Measurements from ENCODE around the gene PIM1.
"Not testable (repeated sequence)": the region's sequence is repeated elsewhere in the genome, so short reads cannot be mapped to it uniquely, and the experiment has no call there.

PIM1 gene

GRCh38 chr6:37169496-37170272 lies at the start of gene PIM1:
Gene PIM1 (plus strand): TSS chr6:37170152. CDS start chr6:37170576, 424 bp downstream.
- peak; percentile 94 for DNase-seq

GRCh38 chr6:37121556-37121955 lies 48.4 kb upstream of the PIM1 start:
- no peak for DNase-seq

DNA sequence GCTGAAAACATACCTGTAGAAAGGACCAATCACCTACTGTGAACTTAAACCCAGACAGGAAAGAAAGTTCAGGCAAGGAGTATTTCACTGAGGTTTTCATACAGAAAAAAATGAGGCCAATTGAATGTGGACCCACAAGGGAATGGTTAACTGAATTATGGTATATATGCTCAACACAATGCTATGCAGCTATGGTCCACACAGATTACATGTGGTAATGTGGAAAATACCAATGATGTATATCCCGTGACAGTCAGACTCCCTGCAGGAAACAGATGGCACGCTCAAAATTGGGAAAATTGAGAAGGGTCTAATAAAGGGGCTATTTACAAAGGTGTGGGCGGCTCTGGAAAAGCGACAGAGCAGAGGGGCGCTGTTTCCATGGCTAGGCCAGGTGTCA lies 47.1 kb upstream of the PIM1 start:
- no peak for DNase-seq

DNA sequence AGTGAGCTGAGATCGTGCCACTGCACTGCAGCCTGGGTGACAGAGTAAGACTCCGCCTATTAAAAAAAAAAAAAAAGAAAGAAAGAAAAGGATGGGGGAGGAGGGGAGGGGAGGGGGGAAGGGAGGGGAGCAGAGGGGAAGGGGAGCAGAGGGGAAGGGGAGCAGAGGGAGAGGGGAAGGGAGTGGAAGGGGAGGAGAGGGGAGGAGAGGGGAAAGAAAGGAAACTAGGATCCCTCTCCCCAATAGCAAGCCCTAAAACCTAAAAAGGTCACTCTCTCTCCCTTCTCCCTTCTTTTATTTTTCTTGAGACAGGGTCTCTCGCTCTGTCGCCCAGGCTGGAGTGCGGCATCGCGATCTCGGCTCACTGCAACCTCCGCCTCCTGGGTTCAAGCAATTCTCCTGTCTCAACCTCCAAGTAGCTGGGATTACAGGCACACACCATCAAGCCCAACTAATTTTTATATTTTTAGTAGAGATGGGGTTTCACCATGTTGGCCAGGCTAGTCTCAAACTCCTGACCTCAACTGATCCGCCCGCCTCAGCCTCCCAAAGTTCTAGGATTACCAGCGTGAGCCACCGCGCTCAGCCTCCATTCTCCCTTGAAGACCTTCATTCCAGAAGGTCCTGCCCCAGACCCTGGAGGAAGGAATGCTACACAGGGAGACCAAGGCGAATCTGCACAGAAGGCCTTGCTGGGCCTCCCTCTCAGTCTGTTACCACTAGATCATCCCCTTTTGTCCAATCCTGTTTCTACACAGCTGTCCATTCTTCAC lies 45.8 kb upstream of the PIM1 start:
- DNase-seq: no peak

DNA sequence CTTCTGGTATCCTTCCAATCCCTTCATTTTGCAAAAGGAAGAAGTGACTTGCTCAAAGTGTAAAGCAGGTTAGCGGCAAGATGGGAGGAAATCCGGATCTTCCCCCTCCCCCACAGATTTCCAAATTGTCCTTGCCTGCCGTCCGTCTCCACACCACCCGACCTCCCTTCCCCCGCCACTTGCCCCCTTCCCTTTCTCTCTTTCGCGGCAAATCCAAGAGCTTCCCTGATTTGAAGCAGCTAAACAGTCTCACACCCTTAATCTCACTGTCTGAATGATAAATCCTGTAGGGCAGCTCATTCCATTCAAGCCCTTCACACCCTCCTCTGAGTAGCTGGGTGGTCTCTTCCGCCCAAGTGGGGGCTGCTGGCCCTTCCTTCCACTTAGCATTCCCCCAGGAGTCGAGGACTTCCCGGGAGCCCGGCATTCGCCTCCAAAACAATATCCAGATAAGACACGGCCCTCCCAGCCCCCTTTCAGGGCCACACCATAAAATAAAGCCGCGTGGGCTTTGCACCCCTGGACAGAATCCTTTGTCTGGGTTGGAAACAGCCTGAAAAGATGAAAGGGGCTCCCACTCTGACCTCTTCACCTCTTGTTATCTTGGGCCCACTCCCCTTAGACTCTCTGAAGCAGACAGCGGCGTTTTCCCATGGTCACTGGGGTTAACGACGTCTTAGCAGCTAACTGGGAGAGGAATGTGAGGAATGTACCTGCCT lies 44.0 kb upstream of the PIM1 start:
- DNase-seq: no peak

DNA sequence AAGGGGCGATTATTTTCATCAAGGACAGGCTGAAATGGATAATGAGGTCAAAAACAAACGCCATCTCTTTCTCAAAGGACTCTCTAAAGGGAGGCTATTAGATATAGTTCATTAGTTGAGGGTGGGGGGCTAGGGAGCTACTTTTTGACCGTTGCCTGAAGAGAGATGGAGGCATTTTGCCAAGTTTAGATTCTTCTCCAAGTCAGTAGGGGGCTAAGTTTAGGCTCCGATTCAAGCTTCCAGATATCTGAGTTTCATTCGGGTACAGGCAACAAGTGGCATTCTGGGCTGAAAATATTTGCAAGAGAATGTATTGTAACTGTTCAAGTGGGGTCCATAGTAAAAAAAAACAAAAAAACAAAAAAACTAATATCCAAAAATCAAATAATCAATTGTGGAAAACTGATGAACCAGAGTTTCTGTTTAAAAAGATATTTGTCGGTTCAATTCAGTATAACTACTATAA lies 43.4 kb upstream of the PIM1 start:
- DNase-seq: no peak

- DNase-seq: no peak
Measured at GRCh38 chr6:37126961-37127616, 42.9 kb upstream of the PIM1 start.

- no peak for DNase-seq
Measured at GRCh38 chr6:37127961-37128862, 41.7 kb upstream of the PIM1 start.

- not testable (repeated sequence) for DNase-seq
Measured at GRCh38 chr6:37128863-37129443, 41.0 kb upstream of the PIM1 start.

- DNase-seq: no peak
Measured at GRCh38 chr6:37129566-37129965, 40.4 kb upstream of the PIM1 start.

DNA sequence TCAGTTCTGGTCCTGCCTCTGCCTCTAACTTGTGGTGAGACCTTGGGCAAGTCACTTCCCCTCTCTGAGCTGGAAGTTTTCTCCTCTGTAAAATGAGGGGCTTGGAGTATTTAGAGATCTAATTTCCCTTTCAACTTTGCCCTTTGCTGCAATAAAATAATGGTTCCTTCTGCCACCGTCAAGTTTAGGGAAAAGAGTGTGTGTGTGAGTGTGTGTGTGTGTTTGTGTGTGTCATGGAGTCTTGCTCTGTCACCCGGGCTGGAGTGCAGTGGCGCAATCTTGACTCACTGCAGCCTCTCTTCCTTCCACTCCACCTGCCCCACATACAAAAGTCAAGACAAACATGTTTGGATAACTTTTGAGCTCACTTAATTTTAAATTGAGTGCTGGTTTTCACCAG lies 39.2 kb upstream of the PIM1 start:
- no peak for DNase-seq

GRCh38 chr6:37131104-37131959 lies 38.6 kb upstream of the PIM1 start:
- peak; percentile 83 for DNase-seq

- no peak for DNase-seq
Measured at GRCh38 chr6:37131960-37132253, 38.0 kb upstream of the PIM1 start.

DNA sequence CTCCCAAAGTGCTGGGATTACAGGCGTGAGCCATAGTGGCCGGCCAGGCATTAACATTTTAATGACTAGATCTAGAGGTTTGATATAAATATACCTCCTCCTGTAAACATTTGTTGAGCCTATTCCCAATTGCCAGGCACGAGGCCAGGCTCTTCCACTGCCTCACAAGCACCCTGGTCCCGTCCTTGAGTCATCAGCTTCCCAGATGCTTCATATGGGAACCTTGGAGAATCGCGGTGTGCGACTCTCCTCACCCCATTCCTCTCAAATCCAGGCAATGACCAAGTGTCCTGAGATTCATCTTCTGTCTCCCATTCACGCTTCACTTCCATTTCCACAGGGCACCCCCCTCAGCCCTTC lies 35.9 kb upstream of the PIM1 start:
- no peak for DNase-seq

GRCh38 chr6:37134396-37135191 lies 35.4 kb upstream of the PIM1 start:
- DNase-seq: no peak

DNA sequence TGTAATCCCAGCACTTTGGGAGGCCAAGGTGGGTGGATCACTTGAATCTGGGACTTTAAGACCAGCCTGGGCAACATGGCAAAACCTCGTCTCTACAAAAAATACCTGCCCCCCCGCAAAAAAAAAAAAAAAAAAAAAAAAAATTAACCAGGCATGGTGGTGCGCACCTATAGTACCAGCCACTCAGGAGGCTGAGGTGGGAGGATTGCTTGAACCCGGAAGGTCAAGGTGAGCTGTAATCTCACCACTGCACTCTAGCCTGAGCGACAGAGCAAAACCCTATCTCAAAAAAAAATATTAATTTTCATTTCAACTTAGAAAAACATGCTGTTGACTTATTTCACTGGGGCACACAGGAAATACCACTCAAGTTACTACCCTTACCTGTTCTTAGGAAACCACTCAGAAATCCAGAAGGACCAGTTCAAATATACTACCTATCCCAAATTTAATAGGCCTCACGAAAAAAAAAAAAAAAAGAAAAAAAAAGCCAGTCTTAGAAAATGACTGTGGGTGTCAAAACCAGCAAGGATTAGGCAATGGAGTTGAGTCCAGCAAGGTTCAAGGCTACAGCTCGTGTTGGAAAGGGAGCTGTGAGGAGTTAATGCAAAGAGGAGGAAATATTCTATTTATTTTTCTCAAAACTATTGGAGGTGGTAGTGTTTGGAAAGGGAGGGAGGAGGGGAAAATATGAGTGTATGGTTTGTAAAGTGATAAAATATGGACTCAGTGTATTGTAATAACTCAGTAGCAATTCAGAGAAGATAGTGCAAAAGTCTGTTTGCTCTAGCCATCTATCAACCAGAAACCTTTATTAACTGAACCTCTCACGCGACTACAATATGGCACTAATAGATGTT lies 33.9 kb upstream of the PIM1 start:
- DNase-seq: no peak

GRCh38 chr6:37136821-37137200 lies 33.1 kb upstream of the PIM1 start:
- DNase-seq: no peak

DNA sequence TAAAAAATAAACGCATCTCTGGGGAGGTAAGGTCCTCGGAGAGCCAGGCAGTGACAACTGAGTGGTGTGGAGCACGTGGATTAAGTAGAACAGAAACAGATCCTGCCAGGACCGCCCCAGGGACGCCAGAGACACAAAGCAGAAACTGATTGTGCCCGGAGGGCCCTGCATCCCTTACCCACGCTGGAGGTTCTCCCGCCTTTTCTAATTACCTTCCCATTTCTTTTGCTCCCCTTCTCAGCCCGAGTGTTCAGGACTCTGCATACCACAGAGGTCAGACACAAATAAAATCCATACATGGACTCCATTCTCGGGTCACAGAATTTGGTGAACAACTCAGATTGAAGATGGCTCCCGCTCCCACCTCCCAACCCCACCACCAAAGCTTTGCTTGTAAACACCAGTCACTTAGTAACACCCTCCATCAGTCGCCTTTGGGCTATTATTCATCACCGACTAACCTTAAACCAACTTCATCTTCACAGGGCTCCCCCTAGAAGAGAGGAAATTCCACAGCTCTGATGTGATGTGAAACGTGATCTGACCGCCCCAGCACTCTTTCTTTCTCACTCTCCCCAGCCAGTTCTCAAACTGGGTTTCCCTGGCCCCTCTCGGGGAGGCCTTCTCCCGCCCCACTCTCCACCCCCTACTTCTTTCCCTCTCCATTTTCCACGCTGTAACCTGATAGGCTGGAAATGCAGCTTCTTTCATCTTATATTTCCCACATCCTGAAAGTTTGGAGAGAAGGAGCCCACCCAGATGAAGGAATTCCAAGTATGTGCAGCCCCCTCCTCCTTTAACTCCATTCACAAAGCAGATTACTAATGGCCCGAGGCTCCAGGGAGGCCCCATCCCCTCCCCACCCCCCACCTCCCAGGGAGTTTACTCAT lies 32.5 kb upstream of the PIM1 start:
- no peak for DNase-seq

Measured in DMS79 treated with DMSO at 0.1 percent for 48 hours (cell line).